HK-2 (cell line): ENCODE measurements around the gene GPR39.
A peak's percentile ranks its signal among the peaks of the same experiment; 100 is the strongest.

Experiments used
- DNase-seq: peaks from one replicate; pipeline ENCODE4 v3.0.0-alpha.2; 2018; ENCODE audit not compliant: unreplicated experiment

Gene GPR39

DNA sequence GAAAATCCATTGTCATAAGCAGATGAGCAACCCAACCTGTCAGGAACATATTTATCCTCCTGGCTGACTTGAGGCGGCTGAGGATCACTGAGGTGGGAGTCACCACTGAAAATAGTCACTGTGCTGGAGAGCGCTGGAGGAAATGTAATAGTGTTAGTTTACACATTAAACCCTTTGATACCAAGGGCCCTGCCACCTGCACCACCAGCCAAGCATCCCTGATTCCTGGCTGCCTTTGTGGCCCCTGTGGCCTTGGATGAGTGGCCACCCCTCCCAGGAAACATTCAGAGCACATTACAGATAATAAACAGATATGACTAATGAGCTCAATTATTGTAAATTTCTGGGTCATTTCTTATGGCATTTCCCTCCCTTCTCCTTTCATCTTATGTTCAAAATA lies 147.5 kb downstream of the GPR39 start:
- DNase-seq = peak; percentile 11

DNA sequence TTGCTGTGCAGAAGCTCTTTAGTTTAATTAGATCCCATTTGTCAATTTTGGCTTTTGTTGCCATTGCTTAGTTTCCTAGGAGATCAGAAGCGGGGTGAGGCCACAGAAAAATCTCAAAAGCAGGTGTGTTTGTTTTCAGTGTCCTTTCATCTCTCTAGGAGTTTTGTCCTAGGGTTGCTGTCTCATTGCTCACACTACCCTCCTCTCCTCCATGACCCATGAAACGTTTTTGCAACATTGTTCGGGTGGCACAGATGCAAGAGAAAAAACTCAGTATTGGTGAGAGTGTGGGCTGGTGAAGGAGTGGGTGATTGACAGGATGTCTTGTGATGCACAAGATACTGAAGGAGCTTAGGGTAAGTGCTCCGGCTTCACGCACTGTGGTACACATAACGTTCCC lies 149.8 kb downstream of the GPR39 start:
- no peak for DNase-seq

DNA sequence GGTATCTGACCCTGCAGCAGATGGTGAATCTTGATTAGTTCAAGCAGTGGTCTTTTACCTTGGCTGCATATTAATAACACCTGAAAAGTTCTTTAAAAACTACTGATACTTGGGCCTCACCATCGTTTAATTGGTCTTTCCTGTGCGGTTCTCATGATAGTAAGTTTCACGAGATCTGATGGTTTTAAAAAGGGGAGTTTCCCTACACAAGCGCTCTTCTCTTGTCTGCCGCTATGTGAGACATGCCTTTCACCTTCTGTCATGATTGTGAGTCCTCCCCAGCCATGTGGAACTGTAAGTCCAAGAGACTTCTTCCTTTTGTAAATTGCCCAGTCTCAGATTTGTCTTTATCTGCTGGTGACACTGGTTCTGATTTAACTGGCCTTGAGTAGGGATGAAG lies 151.1 kb downstream of the GPR39 start:
- DNase-seq = no peak

DNA sequence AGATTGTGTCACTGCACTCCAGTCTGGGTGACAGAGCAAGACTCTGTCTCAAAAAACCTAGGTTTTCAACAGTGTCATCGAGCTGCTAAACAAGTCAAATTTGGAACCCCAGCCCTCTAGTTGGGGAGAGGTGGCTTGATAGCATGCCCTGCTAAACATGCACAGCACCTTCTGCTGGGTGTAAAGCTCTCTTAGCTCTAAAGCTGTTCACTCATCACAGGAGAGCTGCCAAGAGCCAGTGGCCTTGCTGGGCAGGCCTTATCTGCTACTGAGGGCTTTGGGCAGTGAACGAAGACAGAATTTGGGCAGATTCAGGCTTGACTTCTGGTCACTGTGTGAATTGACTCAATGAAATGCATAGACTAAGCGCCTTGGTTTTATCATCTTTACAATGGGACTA lies 152.1 kb downstream of the GPR39 start:
- no peak for DNase-seq

DNA sequence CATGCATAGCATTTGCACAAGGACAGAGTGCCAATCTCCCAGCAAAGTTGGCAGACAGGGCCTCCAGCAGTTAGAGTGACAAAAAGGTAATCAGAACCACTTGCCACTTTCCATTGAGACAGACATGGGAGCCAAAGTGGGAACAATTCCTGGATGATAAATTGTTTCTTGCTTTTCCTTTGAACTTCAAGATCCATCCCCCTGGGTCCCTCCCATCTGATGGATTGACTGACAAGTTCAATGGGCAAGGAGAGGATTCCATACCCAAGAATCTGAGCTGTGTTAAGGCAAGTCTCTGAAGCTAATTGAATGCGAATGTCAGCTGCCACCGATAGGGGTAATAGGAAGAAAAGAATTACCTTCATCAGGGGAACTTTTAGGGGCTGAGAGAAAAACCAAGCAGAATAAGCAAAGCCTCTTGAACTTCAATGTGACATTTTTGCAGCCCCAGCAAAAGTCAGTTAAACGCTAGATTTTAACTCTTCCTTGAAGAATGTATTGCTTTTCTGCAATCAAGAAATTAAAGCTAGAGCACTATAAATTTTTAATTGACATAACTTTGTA lies 156.9 kb downstream of the GPR39 start:
- no peak for DNase-seq

DNA sequence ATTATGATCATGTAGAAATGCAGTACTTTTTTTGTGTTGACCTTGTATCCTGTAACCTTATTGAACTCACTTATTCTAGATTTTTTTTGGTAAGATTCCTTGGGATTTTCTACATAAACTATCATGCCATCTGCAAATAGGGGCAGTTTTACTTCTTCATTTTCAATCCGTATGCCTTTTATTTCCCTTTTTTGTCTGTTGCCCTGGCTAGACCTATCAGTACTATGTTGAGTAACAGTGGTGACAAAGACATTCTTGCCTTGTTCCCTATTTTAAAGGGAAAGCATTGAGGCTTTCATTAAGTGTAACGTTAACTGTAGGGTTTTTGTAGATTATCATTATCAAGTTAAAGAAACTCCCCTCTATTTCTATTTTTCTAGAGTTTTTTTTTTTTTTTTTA lies 161.1 kb downstream of the GPR39 start:
- DNase-seq = no peak

DNA sequence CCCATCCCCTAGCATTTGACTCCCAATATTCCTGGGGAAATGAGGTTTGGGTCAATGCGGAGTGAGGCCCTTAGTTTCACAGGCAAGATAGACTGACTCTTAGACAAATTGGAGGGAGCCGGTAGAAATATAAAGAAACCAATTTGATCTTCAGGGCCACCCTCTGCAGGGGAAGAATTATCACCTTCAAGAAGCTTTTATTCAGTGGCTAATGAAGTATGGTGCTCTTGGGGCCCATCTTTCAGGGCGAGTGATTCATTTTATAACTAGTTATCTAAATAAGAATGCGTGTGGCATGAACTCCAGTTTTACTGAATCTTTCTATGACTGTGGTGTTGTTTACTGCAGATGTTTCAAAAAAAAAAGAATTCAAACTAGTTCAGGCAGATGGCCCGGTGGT lies 165.0 kb downstream of the GPR39 start:
- no peak for DNase-seq

DNA sequence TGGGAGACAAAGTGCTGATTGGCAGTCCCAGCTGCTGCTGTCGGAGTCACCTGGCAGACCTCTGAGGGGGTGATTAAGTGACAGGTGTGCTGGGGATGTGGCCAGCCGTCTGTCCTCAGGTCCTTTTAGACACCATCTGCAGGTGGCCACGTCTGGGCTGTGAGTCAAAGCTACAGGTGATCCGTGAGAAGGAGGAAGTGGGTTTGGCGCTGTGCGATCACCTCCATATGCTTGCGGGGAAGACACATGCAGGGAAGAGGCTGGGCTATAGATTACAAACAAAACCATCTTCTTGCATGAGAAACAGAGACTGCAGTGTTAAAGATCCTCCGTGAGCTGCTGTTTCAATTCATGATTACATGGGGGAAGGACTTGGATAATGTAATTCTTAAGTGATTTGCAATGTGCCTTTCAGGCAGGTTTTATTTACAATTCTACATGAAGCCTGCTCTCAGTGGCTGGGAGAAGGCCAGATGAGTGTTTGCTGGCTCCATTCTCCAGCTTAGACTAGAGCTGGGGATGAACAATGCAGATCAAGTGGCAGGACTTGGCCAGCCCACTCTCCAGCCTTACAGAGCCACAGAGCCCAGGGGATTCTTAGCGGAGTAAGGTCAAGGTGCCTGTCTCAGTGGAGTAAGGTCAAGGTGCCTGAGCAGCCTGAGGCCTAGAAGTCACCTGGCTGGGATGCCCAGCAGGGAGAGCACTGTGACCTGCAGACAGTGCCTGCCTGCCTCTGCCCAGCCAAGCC lies 165.6 kb downstream of the GPR39 start:
- DNase-seq = no peak

DNA sequence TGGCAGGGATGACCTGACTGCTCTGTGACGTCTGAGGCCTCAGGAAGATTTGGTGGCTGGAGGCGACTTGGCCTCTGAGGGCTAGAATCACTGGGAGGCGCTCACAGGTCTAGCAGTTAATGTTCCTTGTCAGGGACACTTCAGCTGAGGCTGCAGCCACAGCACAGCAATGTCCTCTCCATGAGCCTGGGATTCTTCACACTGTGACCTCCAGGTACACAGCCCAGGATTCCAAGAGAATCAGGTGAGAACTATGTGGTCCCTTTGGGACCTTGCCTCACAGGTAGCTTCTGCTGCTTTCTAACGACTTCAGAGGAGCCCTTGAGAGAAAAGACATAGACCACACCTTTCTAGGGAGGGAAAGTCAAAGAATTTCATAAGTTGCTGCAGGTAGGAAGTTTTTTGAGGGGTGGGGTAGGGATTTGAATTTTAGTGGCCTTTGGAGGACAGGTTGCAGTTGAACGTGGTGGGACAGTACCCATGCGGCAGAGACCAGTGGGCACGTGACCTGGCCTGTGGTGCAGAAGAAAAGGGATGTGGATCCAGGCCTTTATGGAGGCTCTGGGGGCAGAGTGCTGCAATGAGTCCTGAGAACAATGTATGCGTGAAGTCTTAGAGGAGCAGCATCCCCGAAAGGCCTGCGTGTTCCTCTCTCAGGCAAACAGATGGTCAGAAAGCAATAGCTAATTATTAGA lies 167.2 kb downstream of the GPR39 start:
- no peak for DNase-seq

DNA sequence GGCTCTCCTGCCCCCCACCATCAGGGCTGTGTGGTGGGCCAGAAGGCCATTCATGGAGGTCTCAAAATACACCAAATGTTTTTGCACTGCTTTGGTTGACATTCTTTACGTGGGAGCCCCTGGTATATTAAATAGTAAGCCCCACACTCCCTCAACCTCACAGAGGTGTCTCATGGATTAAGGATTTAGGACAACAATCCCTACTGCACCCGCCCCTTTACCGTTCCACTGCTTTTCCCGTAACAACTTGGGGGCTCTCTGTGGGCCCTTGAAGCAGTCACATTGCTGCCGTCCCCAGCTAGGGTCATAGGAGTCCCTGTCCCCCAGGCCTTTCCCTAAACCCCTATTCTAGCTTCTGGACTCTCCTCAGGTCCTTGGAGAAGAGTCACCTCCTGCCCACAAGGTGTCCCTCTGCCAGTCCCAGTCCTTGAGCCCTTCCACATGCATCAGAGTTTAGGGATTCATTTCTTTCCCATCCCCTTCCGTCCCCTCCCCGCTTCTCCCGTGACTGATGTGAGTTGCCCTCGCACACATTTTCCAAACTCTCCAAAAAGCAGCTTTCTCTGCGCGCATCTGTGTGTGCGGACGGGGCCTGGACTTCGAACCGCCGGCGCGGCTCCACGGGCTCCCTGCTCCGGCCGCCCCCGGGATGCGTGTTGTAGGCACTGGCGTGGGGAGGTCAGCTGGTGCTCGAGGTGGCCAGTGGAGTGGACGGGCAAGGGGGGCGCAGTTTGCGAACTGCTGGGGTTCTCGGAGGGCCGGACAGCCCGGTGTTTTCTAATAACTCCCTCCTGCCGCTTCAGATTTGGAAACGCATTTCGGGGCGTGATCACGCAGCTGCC lies 168.6 kb downstream of the GPR39 start:
- DNase-seq = no peak

DNA sequence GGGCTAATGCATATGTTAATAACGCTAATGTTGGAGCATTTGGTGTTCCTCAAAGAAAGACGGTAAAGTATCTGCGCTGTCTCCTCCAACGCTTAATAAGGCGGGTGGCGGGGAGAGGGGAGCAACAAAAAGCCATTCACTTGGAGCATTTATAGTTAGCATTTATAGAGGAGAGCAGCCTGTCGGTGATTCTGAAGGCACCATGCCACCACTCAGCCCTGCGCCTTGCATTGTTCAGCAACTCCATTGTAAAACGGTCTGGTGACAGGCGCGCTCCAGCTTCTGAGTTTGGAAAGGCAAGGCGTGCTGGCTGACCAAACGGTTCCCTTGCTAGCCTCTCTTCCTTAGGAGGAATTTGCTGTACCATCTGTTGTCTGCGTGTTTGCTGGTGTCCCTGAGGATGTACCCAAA lies 169.5 kb downstream of the GPR39 start:
- DNase-seq = no peak

DNA sequence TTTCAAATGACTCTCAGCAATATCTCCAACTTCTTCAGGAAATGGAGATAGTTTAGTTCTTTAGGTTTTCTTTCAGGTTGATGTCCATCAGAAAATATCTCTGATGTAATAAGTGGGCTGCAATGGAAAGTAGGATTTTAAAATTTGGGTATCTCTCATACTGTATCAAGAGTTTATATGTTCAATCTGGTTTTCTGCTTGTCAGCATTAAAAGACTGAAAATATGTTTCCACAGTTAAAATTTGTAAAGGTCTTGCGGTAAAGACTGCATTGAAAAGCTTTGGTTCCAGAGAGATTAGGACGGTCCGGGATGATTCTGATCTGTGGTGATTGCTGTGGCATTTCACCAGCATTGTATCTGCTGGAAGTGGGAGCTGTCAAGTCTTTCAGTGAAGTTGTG lies 170.2 kb downstream of the GPR39 start:
- no peak for DNase-seq

DNA sequence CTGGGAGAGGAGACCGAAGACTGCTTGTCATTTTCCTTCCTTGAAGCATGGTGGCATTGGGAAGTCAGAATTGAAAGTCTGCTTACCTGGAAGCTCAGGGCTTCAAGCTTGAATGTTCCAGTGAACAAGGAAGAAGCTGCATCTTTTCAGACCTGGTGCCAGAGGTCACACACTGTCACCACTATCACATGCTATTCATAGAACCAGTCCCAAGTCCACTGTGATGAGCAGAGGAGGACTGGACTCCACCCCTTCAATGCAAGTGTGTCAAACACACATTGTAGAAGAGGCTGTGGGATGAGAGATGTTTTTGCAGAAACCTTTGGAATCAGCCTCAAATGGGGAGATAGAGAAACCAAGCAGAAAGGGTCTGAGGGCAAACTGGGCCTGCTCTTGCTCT lies 172.0 kb downstream of the GPR39 start:
- no peak for DNase-seq

DNA sequence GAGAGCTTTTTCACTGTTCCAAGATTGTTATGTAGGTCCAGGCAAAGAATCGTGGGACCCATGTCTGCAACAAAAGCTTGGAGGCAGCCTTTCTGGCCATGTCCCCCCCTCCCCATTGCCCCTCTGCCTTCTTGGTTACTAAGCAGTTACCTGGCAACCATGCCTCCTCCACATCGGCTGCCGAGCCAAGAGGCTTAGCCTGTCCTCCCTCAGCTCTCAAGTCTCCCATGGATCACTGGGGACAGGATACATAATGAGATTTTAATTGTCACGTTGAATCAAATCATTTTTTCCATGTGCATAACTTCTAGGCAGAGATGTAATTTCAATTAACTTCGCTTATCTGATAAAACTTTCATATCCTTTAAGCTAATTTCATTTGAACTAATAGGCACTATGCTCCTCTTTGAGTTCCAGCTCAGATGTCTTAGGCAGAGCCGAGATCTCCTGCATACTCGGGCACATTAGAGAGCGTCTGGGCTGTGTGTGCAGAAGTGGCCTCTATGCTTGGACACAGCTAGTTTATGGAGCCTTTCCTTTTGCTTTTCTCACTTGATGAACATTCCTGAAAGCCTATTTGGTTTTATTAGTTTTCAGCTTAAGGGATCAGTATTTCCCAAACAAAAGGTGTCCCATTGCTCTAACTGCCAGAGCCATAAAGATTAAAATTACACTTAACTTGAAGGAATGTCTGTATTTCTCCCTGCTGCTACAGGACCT lies 172.7 kb downstream of the GPR39 start:
- no peak for DNase-seq

DNA sequence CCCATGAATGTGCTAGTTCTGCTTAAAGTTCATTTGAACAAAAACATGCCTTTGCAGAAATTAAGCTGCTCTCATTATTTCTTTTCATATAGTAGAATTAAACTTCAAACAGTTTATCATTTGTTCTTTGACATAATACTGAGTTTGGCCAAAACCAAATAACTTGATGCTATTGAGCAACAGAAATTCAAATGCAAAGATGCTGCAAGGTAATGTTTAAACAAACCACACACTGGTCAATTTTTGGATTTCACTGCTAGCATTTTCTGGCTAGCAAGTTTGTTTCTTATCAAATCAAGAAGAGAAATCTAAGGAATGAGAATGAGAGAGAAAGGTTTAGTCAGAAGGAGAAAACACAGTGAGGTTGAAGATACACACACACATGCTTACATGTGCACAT lies 173.4 kb downstream of the GPR39 start:
- no peak for DNase-seq

DNA sequence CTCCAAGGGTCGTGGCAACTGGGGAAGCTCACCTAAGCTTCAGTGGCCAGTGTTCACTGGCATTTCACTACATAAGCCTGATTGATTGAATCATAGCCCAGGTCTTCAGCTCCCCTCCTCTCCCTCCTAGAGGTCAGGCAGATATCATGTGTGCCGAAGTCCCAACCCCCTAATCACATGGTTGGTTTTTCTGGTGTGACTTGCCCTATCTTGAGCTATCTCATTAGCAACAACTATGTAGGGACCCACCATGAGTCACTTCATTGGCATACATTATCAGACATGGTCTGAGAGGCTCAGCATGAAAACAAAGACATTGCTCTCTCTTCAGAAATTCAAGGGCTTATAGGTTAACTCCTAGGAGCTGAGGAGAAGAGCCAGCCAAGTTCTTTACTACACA lies 176.6 kb downstream of the GPR39 start:
- DNase-seq = peak; percentile 35

DNA sequence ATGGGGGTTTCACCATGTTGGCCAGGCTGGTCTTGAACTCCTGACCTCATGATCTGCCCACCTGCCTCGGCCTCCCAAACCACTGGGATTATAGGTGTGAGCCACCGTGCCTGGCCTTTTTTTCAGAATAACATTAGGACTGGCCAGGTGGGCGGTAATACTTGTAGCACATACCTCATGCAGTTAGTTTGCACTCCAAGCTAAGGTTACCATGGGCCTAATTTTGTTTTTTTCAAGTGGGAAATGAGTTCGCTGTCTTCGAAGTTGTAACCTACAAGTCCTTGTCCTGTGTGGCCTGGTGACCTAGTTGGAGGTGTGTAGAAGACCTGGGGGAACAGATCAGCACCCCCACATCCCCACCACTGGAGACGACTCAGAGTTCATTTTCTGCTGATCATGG lies 178.6 kb downstream of the GPR39 start:
- no peak for DNase-seq

DNA sequence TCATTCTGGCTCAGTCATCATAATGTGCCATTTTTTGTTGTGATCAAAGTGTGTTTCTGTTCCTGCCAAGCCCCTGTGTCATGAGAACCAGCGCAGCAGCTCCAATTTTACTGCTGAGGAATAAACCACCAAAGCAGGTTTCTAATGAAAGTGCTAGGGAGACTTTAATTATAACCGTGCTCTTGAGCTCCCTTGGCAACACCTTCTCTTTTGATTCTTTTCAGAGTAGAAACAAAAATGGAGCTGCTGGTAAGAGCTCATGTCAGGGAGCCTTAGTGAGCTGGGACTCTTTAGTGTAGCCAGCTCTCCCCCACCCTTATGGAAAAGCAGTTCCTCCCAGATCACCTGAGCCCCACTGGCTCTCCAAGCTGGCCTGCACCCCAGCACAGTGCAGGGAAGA lies 179.1 kb downstream of the GPR39 start:
- DNase-seq = no peak

DNA sequence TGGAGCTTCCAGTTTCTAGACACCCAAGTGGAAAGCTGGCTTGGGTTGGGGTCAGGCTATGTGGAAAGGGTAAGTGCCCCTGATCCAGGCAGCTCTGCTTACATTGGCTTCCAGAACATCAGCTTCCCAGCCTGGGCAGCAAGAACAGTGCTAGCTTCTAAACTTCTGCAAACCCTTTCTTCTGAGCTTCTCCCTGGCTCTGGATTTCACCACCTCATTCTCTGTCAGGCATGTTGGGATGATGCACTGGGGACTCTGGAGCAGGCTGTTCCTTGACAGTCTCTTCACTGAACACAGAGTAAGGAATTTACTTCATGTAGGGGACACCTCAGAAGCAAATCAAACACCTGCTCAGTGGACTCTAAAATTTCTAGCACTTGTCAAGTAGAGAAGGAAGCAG lies 180.6 kb downstream of the GPR39 start:
- DNase-seq = no peak

DNA sequence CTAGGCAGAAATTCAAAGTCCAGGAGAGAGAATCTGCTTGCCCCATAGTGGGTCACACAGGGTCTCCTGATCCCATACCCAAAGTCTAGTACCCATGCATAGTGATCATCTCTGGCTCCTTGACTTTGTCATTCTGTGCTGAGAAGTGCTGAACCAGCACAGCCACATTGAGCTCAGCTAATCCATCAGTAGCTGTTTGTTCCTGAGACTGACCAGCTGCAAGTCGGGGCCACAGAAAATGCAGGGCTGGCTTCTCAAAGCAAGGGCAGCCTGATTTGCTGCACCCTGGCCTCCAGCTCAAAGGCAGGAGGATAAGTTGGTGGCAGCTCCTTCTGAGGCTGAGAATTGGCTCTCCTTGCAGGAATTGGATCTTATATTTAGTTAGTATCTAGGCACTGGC lies 181.2 kb downstream of the GPR39 start:
- DNase-seq = no peak

DNA sequence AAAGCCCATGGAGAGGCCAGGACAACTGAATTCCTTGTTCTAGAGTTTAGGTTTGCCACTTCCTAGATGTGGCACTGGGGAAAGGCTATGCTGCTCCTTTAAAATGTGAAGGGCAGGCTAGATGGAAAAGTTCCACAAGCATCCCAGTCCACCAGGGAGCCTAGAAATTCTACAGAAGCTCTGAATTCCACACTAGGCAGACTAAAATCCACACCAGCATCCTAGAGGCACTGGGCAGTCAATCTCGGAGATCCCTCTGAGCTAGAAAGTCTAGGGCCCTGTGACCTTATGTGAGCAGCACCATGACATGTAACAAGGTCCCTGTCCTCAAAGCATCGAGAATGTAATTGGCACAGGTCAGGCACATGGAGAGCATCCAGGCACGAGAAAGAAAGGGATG lies 181.9 kb downstream of the GPR39 start:
- no peak for DNase-seq

DNA sequence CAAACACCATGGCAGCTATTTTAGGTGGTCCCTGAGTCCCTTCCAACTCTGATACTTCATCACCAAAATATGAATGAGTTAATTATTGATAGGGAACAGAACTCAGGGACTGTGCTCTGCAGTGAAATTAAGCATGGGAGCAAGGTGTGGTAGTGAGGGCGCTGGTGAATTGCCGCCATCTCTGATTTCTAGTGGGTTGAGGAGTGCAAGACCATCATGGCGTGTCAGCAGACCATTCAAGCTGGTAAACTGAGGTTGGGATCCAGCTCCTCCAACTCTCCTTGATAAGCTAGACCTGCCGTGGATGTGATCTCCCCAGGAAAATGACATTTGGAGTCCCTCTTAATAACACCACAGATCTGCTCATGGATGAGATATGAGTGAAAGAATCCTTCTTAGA lies 183.0 kb downstream of the GPR39 start:
- no peak for DNase-seq
